HG03439 (cell line): ENCODE results near the gene FUZ.

Experiments
- ATAC-seq: cut with Tn5 transposase; IDR thresholded peaks from one replicate; pipeline ENCODE4 v1.9.1; 2021; ENCODE audit warnings: mild to moderate bottlenecking, moderate library complexity; ENCODE audit not compliant: unreplicated experiment

Gene FUZ

GRCh38 chr19:49807904-49808675 is 5.0 kb downstream of the FUZ start:
- ATAC-seq = no peak

DNA sequence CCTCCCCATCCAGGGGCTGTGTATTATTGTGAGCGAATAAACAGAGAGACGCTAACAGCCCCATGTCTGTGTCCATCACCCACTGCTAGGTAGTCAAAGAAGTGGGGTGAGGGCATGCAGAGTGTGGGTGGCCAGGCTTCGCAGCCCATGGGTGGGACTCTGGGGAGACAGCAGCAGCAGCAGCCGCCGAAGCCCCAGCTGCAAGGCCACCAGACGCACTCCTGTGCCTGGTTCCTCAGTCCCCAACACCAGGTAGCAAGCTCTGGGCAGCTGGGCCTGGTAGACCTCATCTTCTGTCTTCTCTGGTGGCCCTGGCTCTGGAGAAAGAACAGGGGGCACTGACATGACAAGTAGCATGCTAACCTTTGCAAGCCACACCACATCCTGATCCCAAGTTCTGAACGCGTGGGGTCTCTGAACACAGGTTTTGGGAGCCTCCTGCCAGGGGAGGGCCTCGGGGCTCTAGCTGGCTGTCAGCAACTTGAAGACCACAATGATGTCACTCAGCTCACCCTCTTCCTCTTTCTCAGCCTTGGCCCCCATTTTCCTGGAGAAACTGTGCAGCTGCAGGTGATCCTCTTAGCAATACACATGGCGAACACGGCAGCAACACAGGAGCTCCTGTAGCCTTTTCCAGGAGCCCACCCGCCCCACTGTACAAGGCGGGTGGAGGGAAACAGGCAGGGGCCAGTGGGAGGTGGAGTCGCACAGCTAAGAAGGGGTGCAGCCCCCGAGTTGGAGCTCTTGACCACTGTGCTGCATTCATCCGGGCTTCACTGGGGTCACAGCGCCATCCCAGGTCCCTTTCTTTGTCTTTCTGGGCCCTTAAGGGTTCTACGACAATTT is 5.8 kb downstream of the FUZ start:
- ATAC-seq = no peak

GRCh38 chr19:49806620-49806959 is 6.5 kb downstream of the FUZ start:
- no peak for ATAC-seq

GRCh38 chr19:49805822-49806619 is 7.1 kb downstream of the FUZ start:
- no peak for ATAC-seq

GRCh38 chr19:49803529-49803856 is 9.6 kb downstream of the FUZ start:
- ATAC-seq = no peak

- ATAC-seq = no peak
These were observed 10.1 kb downstream of the FUZ start for GRCh38 chr19:49802836-49803528.

DNA sequence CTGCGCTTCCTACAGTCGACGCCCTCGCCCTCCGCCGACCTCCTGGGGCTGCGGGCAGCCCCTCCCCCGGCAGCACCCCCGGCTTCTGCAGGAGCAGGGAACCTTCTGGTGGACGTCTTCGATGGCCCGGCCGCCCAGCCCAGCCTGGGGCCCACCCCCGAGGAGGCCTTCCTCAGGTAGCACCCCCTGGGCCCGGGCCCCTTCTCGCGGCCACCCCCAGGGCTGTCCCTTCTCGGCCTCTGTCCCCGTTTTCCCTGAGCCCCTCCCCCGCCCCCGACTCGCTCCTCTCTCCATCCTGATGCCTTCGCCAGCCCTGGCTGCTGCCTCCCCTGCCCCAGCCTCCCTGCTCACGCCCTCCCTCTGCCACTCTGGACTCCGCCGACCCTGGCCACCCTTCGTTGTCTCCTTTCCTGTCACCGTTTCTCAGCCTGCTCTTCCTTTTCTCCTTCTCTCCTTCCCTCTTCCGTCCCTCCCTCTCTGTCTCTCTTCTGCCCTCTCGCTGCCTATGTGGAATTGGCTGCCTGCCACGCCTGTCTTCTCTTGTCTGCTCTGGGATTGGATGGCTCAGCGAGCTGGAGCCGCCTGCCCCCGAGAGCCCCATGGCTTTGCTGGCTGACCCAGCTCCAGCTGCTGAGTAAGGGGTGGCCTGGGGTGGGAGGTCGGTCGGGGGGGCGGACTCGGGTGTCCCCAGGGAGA is 11.0 kb downstream of the FUZ start:
- no peak for ATAC-seq

DNA sequence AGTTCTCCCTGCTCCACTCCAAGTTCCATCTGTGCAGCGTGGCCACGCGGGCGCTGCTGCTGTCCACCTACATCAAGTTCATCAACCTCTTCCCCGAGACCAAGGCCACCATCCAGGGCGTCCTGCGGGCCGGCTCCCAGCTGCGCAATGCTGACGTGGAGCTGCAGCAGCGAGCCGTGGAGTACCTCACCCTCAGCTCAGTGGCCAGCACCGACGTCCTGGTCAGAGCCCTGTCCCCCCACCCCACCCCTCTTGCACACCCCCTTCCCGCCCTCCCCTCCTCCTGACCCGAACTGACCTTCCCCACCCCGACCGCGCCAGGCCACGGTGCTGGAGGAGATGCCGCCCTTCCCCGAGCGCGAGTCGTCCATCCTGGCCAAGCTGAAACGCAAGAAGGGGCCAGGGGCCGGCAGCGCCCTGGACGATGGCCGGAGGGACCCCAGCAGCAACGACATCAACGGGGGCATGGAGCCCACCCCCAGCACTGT is 11.6 kb downstream of the FUZ start:
- no peak for ATAC-seq

- no peak for ATAC-seq
These were observed 12.3 kb downstream of the FUZ start for GRCh38 chr19:49800771-49801170.

- ATAC-seq = no peak
These were observed 13.2 kb downstream of the FUZ start for GRCh38 chr19:49799798-49800376.

DNA sequence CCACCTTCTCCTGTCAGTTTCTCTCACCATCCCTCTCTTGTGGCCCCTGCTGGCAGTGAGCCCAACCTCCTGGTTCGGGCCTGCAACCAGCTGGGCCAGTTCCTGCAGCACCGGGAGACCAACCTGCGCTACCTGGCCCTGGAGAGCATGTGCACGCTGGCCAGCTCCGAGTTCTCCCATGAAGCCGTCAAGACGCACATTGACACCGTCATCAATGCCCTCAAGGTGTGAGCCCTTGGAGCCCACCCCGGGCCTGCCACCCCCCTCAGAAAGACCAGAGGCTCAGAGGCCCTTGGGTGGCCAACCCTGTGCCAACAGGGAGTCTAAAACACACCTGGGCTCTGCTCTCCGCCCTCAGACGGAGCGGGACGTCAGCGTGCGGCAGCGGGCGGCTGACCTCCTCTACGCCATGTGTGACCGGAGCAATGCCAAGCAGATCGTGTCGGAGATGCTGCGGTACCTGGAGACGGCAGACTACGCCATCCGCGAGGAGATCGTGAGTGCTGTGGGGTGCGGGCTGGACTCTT is 13.8 kb downstream of the FUZ start:
- ATAC-seq = no peak

DNA sequence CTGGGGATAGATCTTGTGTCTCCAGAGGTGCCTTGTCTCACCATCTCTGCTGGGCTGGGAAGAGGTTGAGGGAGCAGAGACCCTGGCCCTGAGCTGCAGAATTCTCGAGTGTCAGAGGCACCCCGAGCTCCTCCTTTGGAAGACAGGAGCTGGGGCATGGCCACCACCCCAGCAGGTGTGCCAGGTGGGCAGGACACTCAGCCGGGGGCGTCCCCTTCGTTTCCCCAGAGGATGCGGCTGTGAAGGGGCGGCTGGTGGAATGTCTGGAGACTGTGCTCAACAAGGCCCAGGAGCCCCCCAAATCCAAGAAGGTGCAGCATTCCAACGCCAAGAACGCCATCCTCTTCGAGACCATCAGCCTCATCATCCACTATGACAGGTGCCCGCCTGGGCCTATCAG is 14.5 kb downstream of the FUZ start:
- ATAC-seq = no peak

DNA sequence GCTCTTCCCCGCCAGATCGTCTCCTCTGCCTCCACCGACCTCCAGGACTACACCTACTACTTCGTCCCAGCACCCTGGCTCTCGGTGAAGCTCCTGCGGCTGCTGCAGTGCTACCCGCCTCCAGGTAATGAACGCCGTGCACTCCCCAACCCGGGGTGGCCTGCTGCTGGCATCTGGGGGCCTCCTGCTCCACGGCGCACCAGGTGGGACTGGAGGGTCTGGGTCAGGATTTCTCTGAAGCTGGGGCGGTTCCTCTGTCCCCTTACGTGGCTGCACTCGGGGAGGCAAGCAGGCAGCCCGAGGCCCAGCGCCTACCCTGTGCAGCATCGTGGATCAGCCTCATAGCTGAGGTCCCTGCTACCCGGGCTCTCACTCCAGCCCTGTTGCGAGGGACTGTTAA is 17.5 kb downstream of the FUZ start:
- ATAC-seq = no peak

DNA sequence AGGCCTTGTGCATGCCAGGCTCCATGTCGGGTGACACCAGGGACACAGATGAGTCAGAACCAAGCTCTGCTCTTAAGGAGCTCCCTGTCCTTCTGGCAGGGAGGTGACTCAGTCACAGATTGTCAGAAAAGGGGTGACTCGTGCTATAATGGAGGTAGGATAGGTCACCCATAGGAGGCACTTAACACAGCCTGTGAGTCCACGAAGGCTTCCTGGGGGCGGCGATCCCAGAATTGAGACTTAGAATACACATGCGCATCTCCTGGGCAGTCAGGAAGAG is 19.6 kb downstream of the FUZ start:
- no peak for ATAC-seq

GRCh38 chr19:49792829-49793560 is 20.1 kb downstream of the FUZ start:
- no peak for ATAC-seq

GRCh38 chr19:49791776-49792445 is 21.2 kb downstream of the FUZ start:
- no peak for ATAC-seq

DNA sequence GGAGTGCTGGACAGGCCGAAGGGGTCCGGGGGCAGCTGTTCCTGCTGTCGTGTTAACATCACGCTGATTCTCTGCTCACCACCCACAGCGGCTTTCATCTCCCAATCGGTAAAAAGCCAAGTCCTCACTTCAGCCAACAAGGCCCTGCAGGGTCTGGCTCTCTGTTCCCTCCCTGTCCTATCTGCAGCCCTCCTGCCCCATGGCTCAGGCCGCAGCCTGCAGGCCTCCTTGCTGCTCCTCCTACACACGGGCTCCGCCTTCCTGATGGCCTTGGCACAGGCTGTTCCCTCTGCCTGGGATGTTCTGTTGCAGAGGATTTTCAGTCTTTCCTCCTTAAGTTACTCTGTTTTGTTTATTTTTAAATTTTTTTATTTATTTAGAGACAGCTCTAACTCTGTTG is 22.2 kb downstream of the FUZ start:
- no peak for ATAC-seq

DNA sequence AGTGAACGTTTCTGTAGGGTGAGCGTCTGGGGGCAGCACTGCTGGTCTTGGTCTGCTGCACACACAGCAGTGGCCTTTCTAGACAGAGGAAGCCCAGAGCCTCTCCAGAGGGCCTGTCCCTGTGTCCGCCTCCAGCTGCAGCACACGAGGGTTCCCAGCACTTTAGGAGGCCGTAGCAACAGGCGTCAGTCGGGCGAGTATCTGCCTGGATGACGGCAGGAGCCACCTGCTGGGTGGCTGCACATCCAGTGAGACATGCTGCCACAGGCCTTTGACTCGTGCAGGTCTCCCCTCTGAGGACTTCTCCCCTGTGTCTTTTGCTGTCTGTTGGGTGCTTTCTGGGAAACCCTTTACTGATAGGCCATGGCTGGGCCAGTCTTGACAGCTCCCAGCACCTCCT is 24.2 kb downstream of the FUZ start:
- ATAC-seq = no peak

- no peak for ATAC-seq
These were observed 25.3 kb downstream of the FUZ start for GRCh38 chr19:49787746-49788145.
